ENCODE results near the gene RAMP1.

The RAMP1 gene

GRCh38 chr2:237956402-237956736 is 96.9 kb downstream of the RAMP1 start:
- DNase-seq, result no peak

GRCh38 chr2:237961637-237962036 is 102.2 kb downstream of the RAMP1 start:
- DNase-seq, result no peak

Data from stimulated activated CD8-positive, alpha-beta memory T cell treated with anti-CD3 and anti-CD28 coated beads, Interleukin-4, amount 100 ng/mL, for 48 hours (primary cell).